ENCODE data around the gene MSI2.

DNA sequence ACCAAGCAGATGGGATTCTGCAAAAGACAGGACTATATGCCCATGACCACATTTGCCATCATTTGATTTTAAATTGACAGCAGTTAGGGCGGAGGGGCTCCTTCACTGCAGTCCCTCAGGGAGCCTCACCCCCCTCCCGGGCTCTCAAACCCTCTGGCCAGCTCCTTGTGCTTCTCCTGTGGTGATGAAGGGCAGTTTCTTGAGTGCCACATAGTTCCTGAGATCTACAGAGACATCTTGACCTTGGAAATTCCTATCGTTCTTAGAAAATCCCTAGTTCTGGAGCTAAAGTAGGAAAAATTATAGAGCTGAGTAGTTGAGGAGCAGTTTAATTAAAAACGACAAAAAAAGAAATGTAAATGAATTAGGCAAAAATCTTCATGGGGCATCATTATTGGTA is 257.2 kb downstream of the MSI2 start:
- TF ChIP-seq, protein P1, sequence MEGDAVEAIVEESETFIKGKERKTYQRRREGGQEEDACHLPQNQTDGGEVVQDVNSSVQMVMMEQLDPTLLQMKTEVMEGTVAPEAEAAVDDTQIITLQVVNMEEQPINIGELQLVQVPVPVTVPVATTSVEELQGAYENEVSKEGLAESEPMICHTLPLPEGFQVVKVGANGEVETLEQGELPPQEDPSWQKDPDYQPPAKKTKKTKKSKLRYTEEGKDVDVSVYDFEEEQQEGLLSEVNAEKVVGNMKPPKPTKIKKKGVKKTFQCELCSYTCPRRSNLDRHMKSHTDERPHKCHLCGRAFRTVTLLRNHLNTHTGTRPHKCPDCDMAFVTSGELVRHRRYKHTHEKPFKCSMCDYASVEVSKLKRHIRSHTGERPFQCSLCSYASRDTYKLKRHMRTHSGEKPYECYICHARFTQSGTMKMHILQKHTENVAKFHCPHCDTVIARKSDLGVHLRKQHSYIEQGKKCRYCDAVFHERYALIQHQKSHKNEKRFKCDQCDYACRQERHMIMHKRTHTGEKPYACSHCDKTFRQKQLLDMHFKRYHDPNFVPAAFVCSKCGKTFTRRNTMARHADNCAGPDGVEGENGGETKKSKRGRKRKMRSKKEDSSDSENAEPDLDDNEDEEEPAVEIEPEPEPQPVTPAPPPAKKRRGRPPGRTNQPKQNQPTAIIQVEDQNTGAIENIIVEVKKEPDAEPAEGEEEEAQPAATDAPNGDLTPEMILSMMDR (IDR thresholded peaks at IDR 0.05), result no peak
- no peak for TF ChIP-seq EZH2 (IDR thresholded peaks at IDR 0.05; ENCODE audit: borderline replicate concordance, insufficient read depth, low read depth, low read length, poor library complexity, severe bottlenecking)

Data from B cell (primary cell).